Left ventricle myocardium inferior (tissue), 1 donor: ENCODE data around the gene LRRC38. TPM values are rescaled to one million over a fixed set of nuclear protein-coding genes. Genes with fewer than 3 reads are reported as not detected.

Source experiments
- DNase-seq: peaks from one replicate; pipeline ENCODE4 v3.0.0-alpha.2; 2020
- H3K27ac ChIP-seq: fragments of 200-600 bp; replicated peaks from 2 replicates; pipeline ENCODE4 v1.8.0; 2021
- H3K27me3 ChIP-seq: fragments of 200-600 bp; 2 replicates; pipeline ENCODE4 v1.8.0; 2021; ENCODE audit warnings: low read depth
- H3K36me3 ChIP-seq: fragments of 200-600 bp; 2 replicates; pipeline ENCODE4 v1.8.0; 2021
- H3K4me1 ChIP-seq: fragments of 200-600 bp; 2 replicates; pipeline ENCODE4 v1.8.0; 2021
- H3K4me3 ChIP-seq: fragments of 200-600 bp; 2 replicates; pipeline ENCODE4 v1.8.0; 2021; ENCODE audit warnings: mild to moderate bottlenecking, moderate library complexity
- H3K9me3 ChIP-seq: fragments of 200-600 bp; replicated peaks from 2 replicates; pipeline ENCODE4 v1.8.0; 2021
- intact Hi-C: fragments of 100-400 bp; cut with micrococcal nuclease; formaldehyde crosslinking; loops from one replicate; pipeline ENCODE4 v1.11.0; 2022
- total RNA-seq: library from RNA; stranded (reverse); fragmentation: NEBNext Ultra II Directional; extraction: Animal tissue kit (Norgen Biotek cat#: 25700); gene quantifications from one replicate; pipeline ENCODE4 v1.2.1, GENCODE V29; 2021
- TF ChIP-seq, protein P1 (sequence below): fragments of 200-600 bp; IDR thresholded peaks from 2 replicates; pipeline ENCODE4 v1.8.0; 2021; ENCODE audit warnings: antibody characterized with exemption, mild to moderate bottlenecking, borderline replicate concordance
- donor health status: DM: no; HTN: yes; CAD: no; lungs with severe emphysema.

The LRRC38 gene
- total RNA-seq, 1 donor from 2014 or later, result 0.30 TPM

DNA sequence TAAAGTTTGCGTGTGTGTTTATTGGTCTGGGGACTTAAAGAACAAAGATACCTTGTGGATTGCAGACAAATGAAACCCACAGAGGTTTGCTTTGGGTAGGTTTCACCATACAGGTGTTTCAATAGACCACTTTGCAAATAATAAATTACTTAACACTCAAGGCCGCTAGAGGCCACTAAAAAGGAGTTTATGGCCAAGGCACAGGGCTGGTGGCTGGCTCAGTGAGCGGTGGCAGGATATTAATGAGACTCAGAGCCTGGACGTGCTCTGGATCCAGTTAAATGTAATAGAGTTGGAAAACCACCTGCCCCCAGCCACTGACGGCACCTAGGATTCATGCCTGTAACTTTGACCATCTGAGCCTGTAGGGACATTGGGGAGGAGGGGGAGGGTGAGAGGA is 44.5 kb downstream of the LRRC38 start:
- TF ChIP-seq, protein P1, sequence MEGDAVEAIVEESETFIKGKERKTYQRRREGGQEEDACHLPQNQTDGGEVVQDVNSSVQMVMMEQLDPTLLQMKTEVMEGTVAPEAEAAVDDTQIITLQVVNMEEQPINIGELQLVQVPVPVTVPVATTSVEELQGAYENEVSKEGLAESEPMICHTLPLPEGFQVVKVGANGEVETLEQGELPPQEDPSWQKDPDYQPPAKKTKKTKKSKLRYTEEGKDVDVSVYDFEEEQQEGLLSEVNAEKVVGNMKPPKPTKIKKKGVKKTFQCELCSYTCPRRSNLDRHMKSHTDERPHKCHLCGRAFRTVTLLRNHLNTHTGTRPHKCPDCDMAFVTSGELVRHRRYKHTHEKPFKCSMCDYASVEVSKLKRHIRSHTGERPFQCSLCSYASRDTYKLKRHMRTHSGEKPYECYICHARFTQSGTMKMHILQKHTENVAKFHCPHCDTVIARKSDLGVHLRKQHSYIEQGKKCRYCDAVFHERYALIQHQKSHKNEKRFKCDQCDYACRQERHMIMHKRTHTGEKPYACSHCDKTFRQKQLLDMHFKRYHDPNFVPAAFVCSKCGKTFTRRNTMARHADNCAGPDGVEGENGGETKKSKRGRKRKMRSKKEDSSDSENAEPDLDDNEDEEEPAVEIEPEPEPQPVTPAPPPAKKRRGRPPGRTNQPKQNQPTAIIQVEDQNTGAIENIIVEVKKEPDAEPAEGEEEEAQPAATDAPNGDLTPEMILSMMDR, result peak; percentile 49
- no peak overlapping the region for H3K4me3 ChIP-seq
- DNase-seq, result peak; percentile 18
- intact Hi-C loops, result no loop called here
- H3K27me3 ChIP-seq, result peaks cover 8% of the 10 kb centered on the region
- no peak overlapping the region for H3K27ac ChIP-seq
- H3K4me1 ChIP-seq, result no peaks in the 10 kb centered on the region
- no peaks in the 10 kb centered on the region for H3K36me3 ChIP-seq
- no peaks in the 10 kb centered on the region for H3K9me3 ChIP-seq

DNA sequence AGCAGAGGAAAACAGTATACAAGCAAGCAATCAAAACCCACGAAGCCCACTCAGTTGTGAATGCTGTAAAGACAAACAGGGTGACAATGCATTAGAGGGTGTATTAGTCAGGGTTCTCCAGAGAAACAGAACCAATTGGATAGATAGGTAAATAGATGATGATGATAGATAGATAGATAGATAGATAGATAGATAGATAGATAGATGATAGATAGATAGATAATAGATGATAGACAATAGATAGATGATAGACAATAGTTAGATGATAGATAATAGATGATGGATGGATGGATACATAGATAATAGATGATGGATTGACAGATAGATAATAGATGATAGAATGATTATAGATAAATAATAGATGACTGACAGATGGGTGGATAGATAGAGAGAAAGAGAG is 48.3 kb downstream of the LRRC38 start:
- Histone ChIP-seq H3K27ac (no peak overlapping the region), H3K27me3 (peaks cover 25% of the 10 kb centered on the region)
- TF ChIP-seq, protein P1, result no peak

DNA sequence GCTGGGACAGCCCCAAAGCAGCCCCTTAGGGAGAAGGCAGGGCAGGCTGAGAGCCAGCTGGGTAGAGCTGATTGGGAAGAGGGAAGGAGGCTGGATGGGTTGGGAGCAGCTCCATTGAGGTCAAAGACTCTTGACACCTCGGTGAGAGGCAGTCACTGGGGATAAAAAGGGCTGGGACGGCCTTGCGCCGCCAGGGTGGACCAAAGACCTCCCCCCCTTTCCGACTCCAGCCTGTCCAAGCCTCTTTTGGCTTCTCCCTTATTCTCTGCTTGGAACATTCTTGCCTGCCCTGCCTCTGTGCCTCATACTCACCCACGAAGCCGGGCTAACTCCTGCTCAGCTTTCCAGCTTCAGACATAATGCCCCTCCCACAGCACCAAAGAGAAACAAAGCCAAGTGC is 51.1 kb downstream of the LRRC38 start:
- intact Hi-C loops, result no loop called here
- no peak overlapping the region for H3K27ac ChIP-seq
- TF ChIP-seq, protein P1, result no peak
- no peaks in the 10 kb centered on the region for H3K36me3 ChIP-seq
- no peaks in the 10 kb centered on the region for H3K4me1 ChIP-seq
- H3K4me3 ChIP-seq, result no peak overlapping the region
- no peak for DNase-seq
- H3K9me3 ChIP-seq, result no peaks in the 10 kb centered on the region
- H3K27me3 ChIP-seq, result peaks cover 32% of the 10 kb centered on the region

More for the DNA sequence above, 48.3 kb downstream of the LRRC38 start:
- Histone ChIP-seq H3K36me3 (no peaks in the 10 kb centered on the region), H3K9me3 (no peaks in the 10 kb centered on the region), H3K4me3 (no peak overlapping the region), H3K4me1 (no peaks in the 10 kb centered on the region)
- intact Hi-C loops, result no loop called here
- DNase-seq, result no peak

DNA sequence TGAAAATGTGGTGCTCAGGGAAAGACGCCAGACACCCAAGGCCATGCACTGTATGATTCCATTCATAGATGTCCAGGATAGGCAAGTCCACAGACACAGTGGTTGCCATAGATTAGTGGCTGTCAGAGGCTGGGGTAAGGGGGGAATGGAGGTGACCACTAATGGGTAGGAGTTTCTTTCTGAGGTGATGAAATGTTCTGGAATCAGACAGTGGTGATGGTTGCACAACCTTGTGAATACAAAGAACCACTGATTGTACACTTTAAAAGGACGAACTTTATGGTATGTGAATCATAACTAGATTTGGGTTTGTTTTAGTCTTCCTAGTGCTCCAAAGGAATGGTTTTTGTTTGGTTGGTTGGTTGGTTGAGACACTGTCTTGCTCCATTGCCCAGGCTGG is 51.8 kb downstream of the LRRC38 start:
- TF ChIP-seq, protein P1, result no peak
- H3K27me3 ChIP-seq, result peaks cover 32% of the 10 kb centered on the region

DNA sequence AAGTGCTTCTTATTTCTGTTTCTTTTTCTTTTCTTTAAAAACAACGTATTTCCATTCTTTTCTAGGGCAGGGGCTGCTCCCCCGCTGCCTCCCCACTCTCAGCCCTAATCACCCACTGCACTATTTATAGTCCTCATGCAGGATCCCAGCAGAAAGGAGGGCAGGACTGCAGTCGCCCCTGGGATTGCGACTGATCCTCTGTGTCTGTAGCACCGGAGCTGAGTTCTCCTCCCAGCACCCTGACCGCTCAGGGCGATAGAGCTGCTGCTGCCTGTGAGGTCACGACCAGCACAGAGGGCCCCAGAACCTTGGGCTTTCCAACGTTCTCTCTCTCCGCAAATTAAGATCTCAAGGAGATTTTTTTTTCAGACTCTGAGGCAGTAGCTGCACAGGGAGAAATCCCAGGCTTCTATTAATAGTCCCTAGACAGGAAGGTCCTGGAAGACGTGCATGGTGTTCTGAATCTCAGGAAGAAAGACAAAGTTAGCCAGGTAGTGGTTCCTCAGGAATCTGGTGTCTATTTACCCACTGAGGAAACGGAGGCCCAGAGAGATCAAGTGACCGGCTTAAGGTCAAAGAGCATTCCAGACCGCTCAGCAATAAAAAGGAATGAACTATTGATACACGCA is 56.8 kb downstream of the LRRC38 start:
- H3K4me1 ChIP-seq, result no peaks in the 10 kb centered on the region
- no peaks in the 10 kb centered on the region for H3K9me3 ChIP-seq
- peaks cover 20% of the 10 kb centered on the region for H3K27me3 ChIP-seq
- intact Hi-C loops, result no loop called here
- peak overlapping the region; percentile 38 for H3K27ac ChIP-seq
- peak overlapping the region; percentile 35 for H3K4me3 ChIP-seq
- no peaks in the 10 kb centered on the region for H3K36me3 ChIP-seq
- DNase-seq, result no peak
- TF ChIP-seq, protein P1, result no peak

More for the DNA sequence above, 51.8 kb downstream of the LRRC38 start:
- no peak for DNase-seq
- intact Hi-C loops, result no loop called here
- Histone ChIP-seq H3K4me1 (no peaks in the 10 kb centered on the region), H3K9me3 (no peaks in the 10 kb centered on the region), H3K36me3 (no peaks in the 10 kb centered on the region), H3K4me3 (no peak overlapping the region), H3K27ac (no peak overlapping the region)
